Measurements from ENCODE around the gene KRT6A. TPM values are rescaled to one million over a fixed set of nuclear protein-coding genes. Genes with fewer than 3 reads are reported as not detected.

Gene KRT6A
- total and polyA plus RNA-seq, 4 experiments from 2014 or later: not detected

DNA sequence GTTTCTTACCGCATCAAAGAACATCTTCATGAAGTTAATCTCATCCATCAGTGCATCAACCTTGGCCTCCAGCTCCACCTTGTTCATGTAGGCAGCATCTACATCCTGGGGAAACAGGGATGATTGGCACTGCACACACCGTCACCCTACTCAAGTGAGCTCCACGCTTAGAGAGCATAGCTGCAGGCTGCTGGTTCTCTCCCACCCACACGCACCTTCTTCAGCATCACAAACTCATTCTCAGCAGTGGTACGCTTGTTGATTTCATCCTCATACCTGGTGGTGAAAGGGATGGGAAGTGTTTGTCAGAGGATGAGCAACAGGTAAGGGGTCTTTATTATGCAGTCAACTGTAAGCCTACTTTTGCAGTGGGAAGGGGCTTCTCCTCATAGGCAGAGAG lies 24.8 kb upstream of the KRT6A start:
- H3K9me3 Mint-ChIP-seq: no peaks in the 10 kb centered on the region
- DNase-seq: no peak
- no peak overlapping the region for H3K27ac Mint-ChIP-seq
- H3K9me3 ChIP-seq (ENCODE audit: control insufficient read depth in 1 of 2, low read length in 2 of 2): no peaks in the 10 kb centered on the region
- H3K4me3 Mint-ChIP-seq: no peak overlapping the region
- no peak overlapping the region for H3K4me3 ChIP-seq (ENCODE audit: low read length in 2 of 2)
- intact Hi-C loops (cut with micrococcal nuclease): no loop called here
- no peaks in the 10 kb centered on the region for H3K36me3 Mint-ChIP-seq
- H3K4me1 Mint-ChIP-seq: no peaks in the 10 kb centered on the region
- H3K36me3 ChIP-seq (ENCODE audit: insufficient read depth, low read length): no peaks in the 10 kb centered on the region
- H3K4me1 ChIP-seq (ENCODE audit: insufficient read depth, low read length): no peaks in the 10 kb centered on the region
- no peak overlapping the region for H3K27ac ChIP-seq (ENCODE audit: low read depth, low read length)
- peaks cover 7 to 10% of the 10 kb centered on the region in 2 donors for H3K27me3 Mint-ChIP-seq
- ChIA-PET CTCF (ENCODE audit: partially characterized antibody) (no interaction called here), POLR2A (ENCODE audit: partially characterized antibody) (no interaction called here)
- H3K27me3 ChIP-seq (ENCODE audit: insufficient read depth, low read length): no peaks in the 10 kb centered on the region

DNA sequence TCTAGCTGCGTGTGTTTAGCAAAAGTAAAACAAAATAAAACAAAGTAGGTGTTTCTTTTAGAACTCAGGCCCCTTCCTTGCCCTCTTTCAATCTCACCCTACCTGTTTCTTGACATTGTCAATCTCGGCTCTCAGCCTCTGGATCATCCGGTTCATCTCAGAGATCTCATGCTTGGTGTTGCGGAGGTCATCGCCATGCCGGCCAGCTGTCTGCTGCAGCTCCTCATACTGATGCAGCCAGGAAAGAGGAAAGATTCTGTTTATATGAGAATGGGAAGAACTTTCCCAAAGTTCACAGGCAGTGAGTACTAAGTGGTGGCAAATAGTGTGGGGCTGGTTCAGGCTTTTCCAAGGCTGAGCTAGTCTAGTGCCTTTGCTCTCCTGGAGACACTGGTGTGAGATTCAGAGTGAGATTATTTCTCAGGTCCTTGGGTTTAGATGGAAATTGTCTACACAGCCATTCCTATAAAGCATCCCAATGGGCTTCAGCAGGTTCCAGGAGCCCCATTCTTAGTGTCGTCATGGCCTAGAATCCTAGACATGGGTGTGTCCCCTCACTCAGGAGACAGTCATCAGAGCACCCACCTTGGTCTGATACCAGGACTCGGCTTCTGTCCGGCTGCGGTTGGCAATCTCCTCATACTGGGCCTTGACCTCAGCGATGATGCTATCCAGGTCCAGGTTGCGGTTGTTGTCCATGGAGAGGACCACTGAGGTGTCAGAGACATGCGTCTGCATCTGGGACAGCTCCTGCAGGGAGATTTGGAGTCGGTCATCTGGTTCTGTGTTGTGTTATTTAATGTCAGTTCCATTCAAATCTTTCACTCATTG lies 24.2 kb upstream of the KRT6A start:
- Mint-ChIP-seq H3K9me3 (peaks cover 0 to 2% (median 0%) of the 10 kb centered on the region in 8 donors), H3K4me1 (no peaks in the 10 kb centered on the region), H3K4me3 (no peak overlapping the region), H3K27me3 (peaks cover 7 to 12% of the 10 kb centered on the region in 2 donors), H3K36me3 (no peaks in the 10 kb centered on the region), H3K27ac (no peak overlapping the region)
- intact Hi-C loops (cut with micrococcal nuclease): no loop called here
- no peaks in the 10 kb centered on the region for H3K36me3 ChIP-seq (ENCODE audit: insufficient read depth, low read length)
- no peak for DNase-seq
- no peaks in the 10 kb centered on the region for H3K27me3 ChIP-seq (ENCODE audit: insufficient read depth, low read length)
- no peak overlapping the region for H3K27ac ChIP-seq (ENCODE audit: low read depth, low read length)
- no peak overlapping the region for H3K4me3 ChIP-seq (ENCODE audit: low read length in 2 of 2)
- H3K4me1 ChIP-seq (ENCODE audit: insufficient read depth, low read length): no peaks in the 10 kb centered on the region
- CTCF ChIA-PET (ENCODE audit: partially characterized antibody): no interaction called here
- H3K9me3 ChIP-seq (ENCODE audit: control insufficient read depth in 1 of 2, low read length in 2 of 2): no peaks in the 10 kb centered on the region
- POLR2A ChIA-PET (ENCODE audit: partially characterized antibody): no interaction called here

DNA sequence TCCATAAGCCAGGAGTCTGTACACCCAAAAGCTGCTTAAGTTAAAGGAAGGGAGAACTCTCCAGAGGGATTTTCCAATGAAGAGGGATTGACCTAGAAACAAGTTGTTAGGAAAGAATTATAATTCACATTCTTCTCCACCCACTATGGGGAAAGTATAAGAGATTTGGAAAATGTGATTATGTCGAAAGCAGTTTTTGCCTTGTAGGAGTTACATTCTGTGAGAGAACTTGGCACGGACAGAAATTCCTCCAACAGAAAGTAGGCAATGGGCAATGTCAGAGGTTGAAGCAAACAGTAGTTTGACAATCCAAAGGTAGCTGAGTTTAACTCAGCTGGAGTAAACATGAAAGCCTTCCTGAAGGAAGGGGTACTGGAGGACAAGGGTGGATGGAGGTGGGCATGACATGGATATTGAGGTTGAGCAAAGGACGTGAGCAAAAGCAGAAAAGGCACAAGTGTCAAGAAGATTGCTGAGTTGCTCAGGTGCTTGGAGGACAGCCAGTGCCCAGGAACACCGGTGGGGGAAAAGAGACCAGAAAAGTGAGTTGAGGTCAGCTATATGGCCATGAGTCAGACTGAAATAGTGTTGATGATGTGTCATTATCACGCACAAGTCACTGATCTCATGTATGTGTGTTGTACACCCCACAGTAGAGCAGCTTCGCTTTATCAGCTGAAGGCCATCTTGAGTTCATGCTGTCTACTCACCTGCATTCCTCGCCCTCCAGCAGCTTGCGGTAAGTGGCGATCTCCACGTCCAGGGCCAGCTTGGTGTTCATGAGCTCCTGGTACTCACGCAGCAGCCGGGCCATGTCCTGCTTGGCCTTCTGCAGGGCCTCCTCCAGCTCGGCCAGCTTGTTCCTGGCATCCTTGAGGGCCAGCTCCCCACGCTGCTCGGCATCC lies 23.1 kb upstream of the KRT6A start:
- Histone ChIP-seq H3K27me3 (ENCODE audit: insufficient read depth, low read length) (no peaks in the 10 kb centered on the region), H3K9me3 (ENCODE audit: control insufficient read depth in 1 of 2, low read length in 2 of 2) (no peaks in the 10 kb centered on the region), H3K27ac (ENCODE audit: low read depth, low read length) (no peak overlapping the region), H3K36me3 (ENCODE audit: insufficient read depth, low read length) (no peaks in the 10 kb centered on the region), H3K4me3 (ENCODE audit: low read length in 2 of 2) (no peak overlapping the region), H3K4me1 (ENCODE audit: insufficient read depth, low read length) (no peaks in the 10 kb centered on the region)
- Mint-ChIP-seq H3K9me3 (peaks cover 0 to 9% (median 6%) of the 10 kb centered on the region in 8 donors), H3K4me3 (no peak overlapping the region), H3K27ac (no peak overlapping the region), H3K27me3 (peaks cover 7 to 12% of the 10 kb centered on the region in 2 donors), H3K4me1 (no peaks in the 10 kb centered on the region), H3K36me3 (no peaks in the 10 kb centered on the region)
- intact Hi-C loops (cut with micrococcal nuclease): no loop called here
- ChIA-PET POLR2A (ENCODE audit: partially characterized antibody) (no interaction called here), CTCF (ENCODE audit: partially characterized antibody) (interaction anchor here (0.9 to 1.0 kb wide), 2 partner anchors 65 to 364 kb away, joined by 3 read pairs; no protein-coding TSS in a partner anchor)
- DNase-seq: no peak

DNA sequence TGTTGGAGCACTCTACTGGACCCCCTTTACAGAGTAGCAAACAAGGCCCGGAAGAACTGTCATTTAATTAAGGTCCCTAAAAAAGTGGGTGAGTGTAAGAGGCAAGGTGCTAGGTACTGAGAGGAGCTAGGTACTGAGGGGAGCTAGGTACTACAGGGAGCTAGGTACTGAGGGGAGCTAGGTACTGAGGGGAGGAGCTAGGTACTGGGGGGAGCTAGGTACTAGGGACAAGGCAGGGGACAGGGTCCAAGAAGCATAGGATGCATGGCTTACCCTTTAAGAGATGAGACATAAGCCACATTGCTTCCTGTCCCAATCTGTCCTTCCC lies 22.2 kb upstream of the KRT6A start:
- Histone ChIP-seq H3K9me3 (ENCODE audit: control insufficient read depth in 1 of 2, low read length in 2 of 2) (no peaks in the 10 kb centered on the region), H3K27me3 (ENCODE audit: insufficient read depth, low read length) (no peaks in the 10 kb centered on the region), H3K4me1 (ENCODE audit: insufficient read depth, low read length) (no peaks in the 10 kb centered on the region), H3K27ac (ENCODE audit: low read depth, low read length) (no peak overlapping the region), H3K36me3 (ENCODE audit: insufficient read depth, low read length) (no peaks in the 10 kb centered on the region), H3K4me3 (ENCODE audit: low read length in 2 of 2) (no peak overlapping the region)
- ChIA-PET CTCF (ENCODE audit: partially characterized antibody) (interaction anchor here (0.9 to 1.0 kb wide), 2 partner anchors 66 to 365 kb away, joined by 3 read pairs; no protein-coding TSS in a partner anchor), POLR2A (ENCODE audit: partially characterized antibody) (no interaction called here)
- H3K36me3 Mint-ChIP-seq: no peaks in the 10 kb centered on the region
- peak overlapping the region in 1 of 7 donors; percentile 38 for H3K27ac Mint-ChIP-seq
- H3K4me1 Mint-ChIP-seq: no peaks in the 10 kb centered on the region
- H3K9me3 Mint-ChIP-seq: peaks cover 0 to 15% (median 10%) of the 10 kb centered on the region in 8 donors
- DNase-seq: no peak
- H3K4me3 Mint-ChIP-seq: no peak overlapping the region
- intact Hi-C loops (cut with micrococcal nuclease): no loop called here
- peaks cover 8 to 13% of the 10 kb centered on the region in 2 donors for H3K27me3 Mint-ChIP-seq

DNA sequence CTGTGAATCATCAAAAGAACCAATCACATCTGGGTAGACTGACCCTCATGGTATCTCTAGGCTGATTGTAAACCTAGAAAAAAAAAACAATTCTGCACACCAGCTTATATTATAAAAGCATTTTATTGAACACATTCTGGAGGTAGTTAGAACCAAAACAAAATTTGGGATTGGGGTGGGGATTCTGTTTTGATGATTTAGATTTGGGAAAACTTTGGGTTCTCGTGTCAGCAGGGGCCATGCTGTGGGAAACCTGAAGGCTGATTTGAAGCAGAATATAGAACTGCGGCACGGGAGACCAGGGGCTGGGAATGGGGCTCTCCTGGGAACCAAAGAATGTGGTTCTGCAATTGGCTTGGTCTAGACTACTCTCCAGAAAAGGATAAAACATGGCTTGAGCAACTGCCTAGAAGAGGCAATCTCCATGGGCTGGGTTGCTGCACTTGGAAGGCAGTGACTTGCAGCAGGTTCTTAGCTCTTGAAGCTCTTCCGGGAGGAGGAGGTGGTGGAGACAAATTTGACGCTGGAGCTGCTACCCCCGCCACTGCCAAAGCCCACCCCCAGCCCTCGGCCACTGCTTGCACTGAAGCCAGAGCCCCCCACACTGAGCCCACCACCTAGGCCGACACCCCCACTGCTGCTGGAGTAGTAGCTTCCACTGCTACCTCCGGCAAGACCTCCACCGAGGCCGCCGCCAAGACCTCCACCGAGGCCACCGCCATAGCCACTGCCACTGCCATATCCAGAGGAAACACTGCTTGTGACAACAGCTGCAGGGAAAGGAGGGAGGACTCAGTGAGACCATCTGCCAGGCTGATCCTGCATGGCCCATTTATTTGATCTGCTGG lies 21.6 kb upstream of the KRT6A start:
- no peaks in the 10 kb centered on the region for H3K36me3 ChIP-seq (ENCODE audit: insufficient read depth, low read length)
- peaks cover 11 to 17% of the 10 kb centered on the region in 2 donors for H3K27me3 Mint-ChIP-seq
- no peaks in the 10 kb centered on the region for H3K36me3 Mint-ChIP-seq
- H3K4me1 Mint-ChIP-seq: no peaks in the 10 kb centered on the region
- ChIA-PET POLR2A (ENCODE audit: partially characterized antibody) (no interaction called here), CTCF (ENCODE audit: partially characterized antibody) (interaction anchor here (1.0 kb wide), 1 partner anchor 66 kb away, joined by 3 read pairs; no protein-coding TSS in a partner anchor)
- H3K4me3 Mint-ChIP-seq: no peak overlapping the region
- H3K4me1 ChIP-seq (ENCODE audit: insufficient read depth, low read length): no peaks in the 10 kb centered on the region
- DNase-seq: no peak
- no peaks in the 10 kb centered on the region for H3K9me3 ChIP-seq (ENCODE audit: control insufficient read depth in 1 of 2, low read length in 2 of 2)
- H3K27me3 ChIP-seq (ENCODE audit: insufficient read depth, low read length): no peaks in the 10 kb centered on the region
- no peak overlapping the region for H3K27ac Mint-ChIP-seq
- H3K27ac ChIP-seq (ENCODE audit: low read depth, low read length): no peak overlapping the region
- peaks cover 0 to 17% (median 12%) of the 10 kb centered on the region in 8 donors for H3K9me3 Mint-ChIP-seq
- intact Hi-C loops (cut with micrococcal nuclease): no loop called here
- H3K4me3 ChIP-seq (ENCODE audit: low read length in 2 of 2): no peak overlapping the region

DNA sequence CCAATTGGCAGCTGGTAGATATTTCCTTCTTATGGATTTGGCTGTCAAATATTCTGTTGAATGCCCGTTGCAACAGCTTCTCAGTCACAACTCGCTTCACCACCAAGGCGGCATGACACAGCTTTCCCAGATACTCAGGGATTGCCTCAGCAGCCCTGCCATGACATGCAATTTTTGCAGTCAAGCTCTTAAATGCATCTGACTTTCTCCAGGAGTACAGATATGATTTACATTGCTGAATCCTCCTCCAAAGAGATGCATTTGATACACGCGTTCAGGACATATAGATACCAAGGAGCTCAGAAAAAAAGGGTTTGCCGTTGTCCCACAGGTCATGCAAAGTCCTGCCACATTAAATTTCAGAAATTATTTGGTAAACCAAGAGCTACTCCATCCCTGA lies 20.7 kb upstream of the KRT6A start:
- H3K4me3 ChIP-seq (ENCODE audit: low read length in 2 of 2): no peak overlapping the region
- intact Hi-C loops (cut with micrococcal nuclease): no loop called here
- H3K9me3 Mint-ChIP-seq: peaks cover 0 to 22% (median 12%) of the 10 kb centered on the region in 8 donors
- no peaks in the 10 kb centered on the region for H3K4me1 ChIP-seq (ENCODE audit: insufficient read depth, low read length)
- no peak for DNase-seq
- ChIA-PET CTCF (ENCODE audit: partially characterized antibody) (no interaction called here), POLR2A (ENCODE audit: partially characterized antibody) (no interaction called here)
- H3K27me3 ChIP-seq (ENCODE audit: insufficient read depth, low read length): no peaks in the 10 kb centered on the region
- no peak overlapping the region for H3K4me3 Mint-ChIP-seq
- no peak overlapping the region for H3K27ac ChIP-seq (ENCODE audit: low read depth, low read length)
- no peaks in the 10 kb centered on the region for H3K36me3 Mint-ChIP-seq
- peaks cover 15 to 18% of the 10 kb centered on the region in 2 donors for H3K27me3 Mint-ChIP-seq
- no peaks in the 10 kb centered on the region for H3K4me1 Mint-ChIP-seq
- H3K27ac Mint-ChIP-seq: no peak overlapping the region
- no peaks in the 10 kb centered on the region for H3K9me3 ChIP-seq (ENCODE audit: control insufficient read depth in 1 of 2, low read length in 2 of 2)
- no peaks in the 10 kb centered on the region for H3K36me3 ChIP-seq (ENCODE audit: insufficient read depth, low read length)

All from CD4-positive, alpha-beta memory T cell (primary cell).